H9 (cell line): ENCODE data around the gene HOXD4. TPM values are rescaled to one million over a fixed set of nuclear protein-coding genes. Genes with fewer than 3 reads are reported as not detected.

Experiments used
- DNase-seq: peaks from one replicate; pipeline ENCODE4 v3.0.0-alpha.2; 2017
- H2AFZ ChIP-seq: one replicate; pipeline ENCODE4 v1.6.1; 2013; ENCODE audit warnings: mild to moderate bottlenecking, low read length, control low read depth, moderate library complexity
- H2AK5ac ChIP-seq: 2 replicates; pipeline ENCODE4 v1.6.1; 2013; ENCODE audit warnings: low read length, control low read depth, mixed read lengths; ENCODE audit not compliant: insufficient read length
- H2BK120ac ChIP-seq: one replicate; pipeline ENCODE4 v1.6.1; 2013; ENCODE audit warnings: low read depth, mild to moderate bottlenecking, low read length, control low read depth, inconsistent platforms; ENCODE audit not compliant: poor library complexity, severe bottlenecking
- H2BK12ac ChIP-seq: 2 replicates; pipeline ENCODE4 v1.6.1; 2013; ENCODE audit warnings: low read length, control low read depth, mixed read lengths, low read depth; ENCODE audit not compliant: insufficient read length
- H2BK15ac ChIP-seq: 2 replicates; pipeline ENCODE4 v1.6.1; 2013; ENCODE audit warnings: low read depth, low read length, control low read depth
- H2BK20ac ChIP-seq: one replicate; pipeline ENCODE4 v1.6.1; 2013; ENCODE audit warnings: low read depth, mild to moderate bottlenecking, low read length, control low read depth, inconsistent platforms; ENCODE audit not compliant: poor library complexity, severe bottlenecking
- H2BK5ac ChIP-seq: 2 replicates; pipeline ENCODE4 v1.6.1; 2013; ENCODE audit warnings: low read length, control low read depth, mixed read lengths; ENCODE audit not compliant: insufficient read length
- H3K14ac ChIP-seq: 2 replicates; pipeline ENCODE4 v1.6.1; 2013; ENCODE audit warnings: low read length, control low read depth; ENCODE audit not compliant: insufficient read depth
- H3K18ac ChIP-seq: 2 replicates; pipeline ENCODE4 v1.6.1; 2013; ENCODE audit warnings: low read depth, mild to moderate bottlenecking, mixed read lengths, low read length, control low read depth; ENCODE audit not compliant: insufficient read length
- H3K23ac ChIP-seq: 2 replicates; pipeline ENCODE4 v1.6.1; 2013; ENCODE audit warnings: low read length, control low read depth, mixed read lengths, low read depth; ENCODE audit not compliant: insufficient read length
- H3K23me2 ChIP-seq: 2 replicates; pipeline ENCODE4 v1.6.1; 2013; ENCODE audit warnings: low read depth, mild to moderate bottlenecking, mixed read lengths, low read length, control low read depth; ENCODE audit not compliant: insufficient read length, poor library complexity, severe bottlenecking
- H3K27ac ChIP-seq: 2 replicates; pipeline ENCODE4 v1.5.1; 2013; ENCODE audit warnings: low read length, control low read depth, mixed read lengths, low read depth; ENCODE audit not compliant: insufficient read length
- H3K27me3 ChIP-seq: 2 replicates; pipeline ENCODE4 v1.6.1; 2013; ENCODE audit warnings: low read length, control low read depth, inconsistent platforms; ENCODE audit not compliant: insufficient read depth
- H3K4ac ChIP-seq: 2 replicates; pipeline ENCODE4 v1.6.1; 2013; ENCODE audit warnings: low read depth, mild to moderate bottlenecking, control low read depth, inconsistent platforms, low read length, moderate library complexity
- H3K4me1 ChIP-seq: 2 replicates; pipeline ENCODE4 v1.6.1; 2013; ENCODE audit warnings: low read length, control low read depth, inconsistent platforms; ENCODE audit not compliant: insufficient read depth
- H3K4me2 ChIP-seq: 2 replicates; pipeline ENCODE4 v1.6.1; 2013; ENCODE audit warnings: low read length, control low read depth, mixed read lengths; ENCODE audit not compliant: insufficient read length, insufficient read depth
- H3K56ac ChIP-seq: 2 replicates; pipeline ENCODE4 v1.6.1; 2013; ENCODE audit warnings: low read depth, mild to moderate bottlenecking, mixed read lengths, low read length, control low read depth; ENCODE audit not compliant: insufficient read length
- H3K79me1 ChIP-seq: 2 replicates; pipeline ENCODE4 v1.6.1; 2013; ENCODE audit warnings: low read depth, mild to moderate bottlenecking, moderate library complexity, low read length, control low read depth, inconsistent platforms; ENCODE audit not compliant: insufficient read depth, poor library complexity, severe bottlenecking
- H3K79me2 ChIP-seq: 2 replicates; pipeline ENCODE4 v1.6.1; 2013; ENCODE audit warnings: low read length, control low read depth, inconsistent platforms; ENCODE audit not compliant: insufficient read depth
- H3K9ac ChIP-seq: 2 replicates; pipeline ENCODE4 v1.6.1; 2013; ENCODE audit warnings: low read length, control low read depth, mixed read lengths; ENCODE audit not compliant: insufficient read length; ENCODE audit errors: extremely low read depth
- H3K9me3 ChIP-seq: one replicate; pipeline ENCODE4 v1.6.1; 2013; ENCODE audit warnings: low read depth, low read length, inconsistent platforms; ENCODE audit not compliant: control insufficient read depth
- H3T11ph ChIP-seq: one replicate; pipeline ENCODE4 v1.6.1; 2013; ENCODE audit warnings: mild to moderate bottlenecking, low read length, control low read depth, inconsistent platforms
- H4K20me1 ChIP-seq: one replicate; pipeline ENCODE4 v1.6.1; 2013; ENCODE audit not compliant: control insufficient read depth, insufficient read length, insufficient read depth
- H4K5ac ChIP-seq: 2 replicates; pipeline ENCODE4 v1.6.1; 2013; ENCODE audit warnings: low read depth, mild to moderate bottlenecking, mixed read lengths, low read length, control low read depth; ENCODE audit not compliant: insufficient read length
- H4K8ac ChIP-seq: replicated peaks from 2 replicates; pipeline ENCODE4 v1.6.1; 2013; ENCODE audit warnings: low read length, control low read depth, mixed read lengths, low read depth; ENCODE audit not compliant: insufficient read length
- H4K91ac ChIP-seq: 2 replicates; pipeline ENCODE4 v1.6.1; 2013; ENCODE audit warnings: low read depth, mild to moderate bottlenecking, moderate library complexity, mixed read lengths, low read length, control low read depth; ENCODE audit not compliant: insufficient read length
- H3K27ac Mint-ChIP-seq, 3 experiments: 2 replicates in 2 of 3; 3 replicates in 1 of 3; pipeline ENCODE4 v1.8.0; 2020 to 2021; ENCODE audit warnings: mixed read lengths in 3 of 3, mild to moderate bottlenecking in 1 of 3, moderate library complexity in 1 of 3
- H3K27me3 Mint-ChIP-seq: 2 replicates; pipeline ENCODE4 v1.8.0; 2021; ENCODE audit warnings: low read depth, mild to moderate bottlenecking, moderate library complexity, mixed read lengths
- H3K36me3 Mint-ChIP-seq, 3 experiments: 2 replicates in 2 of 3; 3 replicates in 1 of 3; pipeline ENCODE4 v1.8.0; 2020 to 2021; ENCODE audit warnings: low read depth in 3 of 3, mixed read lengths in 3 of 3; ENCODE audit not compliant: insufficient read depth in 1 of 3
- H3K4me1 Mint-ChIP-seq, 2 experiments: 2 replicates each; pipeline ENCODE4 v1.8.0; 2020; ENCODE audit warnings: mixed read lengths in 2 of 2
- H3K4me3 Mint-ChIP-seq, 2 experiments: 2 replicates in 1 of 2; 3 replicates in 1 of 2; pipeline ENCODE4 v1.8.0; 2020 to 2021; ENCODE audit warnings: mild to moderate bottlenecking in 2 of 2, mixed read lengths in 2 of 2, moderate library complexity in 1 of 2
- H3K9me3 Mint-ChIP-seq, 2 experiments: 2 replicates in 1 of 2; 3 replicates in 1 of 2; pipeline ENCODE4 v1.8.0; 2020; ENCODE audit warnings: mild to moderate bottlenecking in 2 of 2, mixed read lengths in 2 of 2, moderate library complexity in 1 of 2
- WGBS: extraction: QIAGEN DNeasy Blood & Tissue Kit; methylation state at CpG from one replicate; pipeline ENCODE4 v1.1.7; 2013; ENCODE audit warnings: missing lambda C conversion rate, low lambda C conversion rate, mixed read lengths; ENCODE audit not compliant: insufficient read length; ENCODE audit errors: extremely low coverage; 5-methylcytosine and 5-hydroxymethylcytosine counted together
- total RNA-seq: library from RNA; stranded (reverse); gene quantifications from 2 replicates; pipeline ENCODE4 v1.2.1, GENCODE V29; 2021
- TF ChIP-seq, protein P1 (sequence below): fragments of 200-600 bp; sonication (generic); conservative IDR thresholded peaks from 3 replicates; pipeline ENCODE4 v1.8.0; 2021; ENCODE audit warnings: antibody characterized with exemption, mild to moderate bottlenecking

Gene HOXD4
- total RNA-seq, 1 experiment from 2014 or later = not detected

DNA sequence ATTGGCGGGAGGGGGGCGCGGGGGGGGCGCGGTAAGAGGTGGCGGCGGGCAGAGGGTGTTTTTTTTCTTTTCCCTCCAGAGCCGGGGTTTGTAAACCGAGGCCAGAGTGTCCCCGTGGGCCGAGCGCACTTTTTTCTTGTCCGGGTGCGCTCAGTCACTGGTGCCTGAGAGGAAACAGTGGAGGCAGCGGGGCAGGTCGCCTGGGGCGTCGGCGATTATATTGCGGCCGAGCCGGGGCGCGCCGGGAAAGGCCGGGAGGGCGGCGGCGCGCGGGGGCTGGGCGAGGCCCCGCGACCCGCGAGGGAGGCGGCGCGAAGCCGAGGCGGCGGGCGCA lies 21.6 kb upstream of the HOXD4 start:
- Histone ChIP-seq H3K9me3 (no peaks in the 10 kb centered on the region), H3K4me1 (no peaks in the 10 kb centered on the region), H2AFZ (no peak overlapping the region), H3K23ac (no peak overlapping the region), H2AK5ac (no peak overlapping the region), H2BK5ac (no peak overlapping the region), H2BK120ac (no peak overlapping the region), H3K4ac (no peak overlapping the region), H2BK20ac (no peak overlapping the region), H3K18ac (no peak overlapping the region), H3K27me3 (peaks cover 89% of the 10 kb centered on the region), H2BK12ac (no peak overlapping the region), H4K8ac (no peak overlapping the region), H3K14ac (no peak overlapping the region), H4K5ac (no peak overlapping the region), H3K27ac (no peak overlapping the region), H3T11ph (no peak overlapping the region), H3K79me1 (no peaks in the 10 kb centered on the region), H3K4me2 (peak overlapping the region; percentile 0), H4K20me1 (no peaks in the 10 kb centered on the region), H3K79me2 (no peaks in the 10 kb centered on the region), H2BK15ac (no peak overlapping the region), H3K23me2 (no peaks in the 10 kb centered on the region), H4K91ac (no peak overlapping the region), H3K56ac (no peak overlapping the region), H3K9ac (no peak overlapping the region)
- peaks cover 98% of the 10 kb centered on the region for H3K27me3 Mint-ChIP-seq
- peak overlapping the region; percentile 45 to 60; a peak in 3 of 5 replicates for H3K4me3 Mint-ChIP-seq
- no peak overlapping the region for H3K27ac Mint-ChIP-seq
- H3K9me3 Mint-ChIP-seq = peaks cover 4 to 15% of the 10 kb centered on the region in 2 experiments
- no peaks in the 10 kb centered on the region; a peak in 2 of 7 replicates for H3K36me3 Mint-ChIP-seq
- no CpG with 5 or more reads among the region's 43 CpGs for WGBS
- peak; percentile 35 for DNase-seq
- H3K4me1 Mint-ChIP-seq = peaks cover 12 to 14% of the 10 kb centered on the region in 2 experiments
- TF ChIP-seq, protein P1, sequence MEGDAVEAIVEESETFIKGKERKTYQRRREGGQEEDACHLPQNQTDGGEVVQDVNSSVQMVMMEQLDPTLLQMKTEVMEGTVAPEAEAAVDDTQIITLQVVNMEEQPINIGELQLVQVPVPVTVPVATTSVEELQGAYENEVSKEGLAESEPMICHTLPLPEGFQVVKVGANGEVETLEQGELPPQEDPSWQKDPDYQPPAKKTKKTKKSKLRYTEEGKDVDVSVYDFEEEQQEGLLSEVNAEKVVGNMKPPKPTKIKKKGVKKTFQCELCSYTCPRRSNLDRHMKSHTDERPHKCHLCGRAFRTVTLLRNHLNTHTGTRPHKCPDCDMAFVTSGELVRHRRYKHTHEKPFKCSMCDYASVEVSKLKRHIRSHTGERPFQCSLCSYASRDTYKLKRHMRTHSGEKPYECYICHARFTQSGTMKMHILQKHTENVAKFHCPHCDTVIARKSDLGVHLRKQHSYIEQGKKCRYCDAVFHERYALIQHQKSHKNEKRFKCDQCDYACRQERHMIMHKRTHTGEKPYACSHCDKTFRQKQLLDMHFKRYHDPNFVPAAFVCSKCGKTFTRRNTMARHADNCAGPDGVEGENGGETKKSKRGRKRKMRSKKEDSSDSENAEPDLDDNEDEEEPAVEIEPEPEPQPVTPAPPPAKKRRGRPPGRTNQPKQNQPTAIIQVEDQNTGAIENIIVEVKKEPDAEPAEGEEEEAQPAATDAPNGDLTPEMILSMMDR = no peak
